ENCODE data around the gene ARHGAP23. TPM values are rescaled to one million over a fixed set of nuclear protein-coding genes. Genes with fewer than 3 reads are reported as not detected.

ARHGAP23 gene
- 0.23 TPM in 1 of 2 replicates, not detected in the other for total RNA-seq (2013; cell fraction: nucleolus; rRNA removed)
- total RNA-seq (2014; rRNA removed) (2.1 and 2.9 TPM in 2 replicates), total RNA-seq (2014; rRNA removed; fragmentation: Illumina TruSeq; extraction: Trizol) (2.5 and 2.9 TPM in 2 replicates), total RNA-seq (2021) (5.6 and 5.8 TPM in 2 replicates), polyA plus RNA-seq (2011; rRNA removed) (0.84 and 1.1 TPM in 2 replicates), polyA plus RNA-seq (2014; fragmentation: Illumina TruSeq; extraction: Trizol) (0.65 and 2.4 TPM in 2 replicates), polyA plus RNA-seq (2014; fragmentation: Nextera tagmentation; extraction: Ambion mirVana) (under 1 TPM; 0.23 to 0.35 TPM), polyA plus RNA-seq (2014; rRNA removed) (4.2 and 5.0 TPM in 2 replicates), polyA plus RNA-seq (2016; fragmentation: Nextera tagmentation; extraction: Ambion mirVana) (1 to 10 TPM in 1 of 2 experiments, under 1 TPM in 1; 0.75 to 1.8 TPM), polyA minus RNA-seq (2011; rRNA and poly(A)+ RNA removed) (1.5 and 3.4 TPM in 2 replicates), Bru-seq, nascent RNA (percentile 29 among the genes with signal in this experiment), BruChase-seq, experiment 1, labeled RNA remaining after a 6-hour chase (percentile 33 among the genes with signal in this experiment), BruChase-seq, experiment 2, labeled RNA remaining after a 2-hour chase (percentile 28 among the genes with signal in this experiment)
- polyA plus RNA-seq (2011; ENCODE audit: low read depth): 0.43 TPM
- polyA plus RNA-seq (2011; cell fraction: cytosol; rRNA removed): 1.3 and 2.2 TPM in 2 replicates
- 3.7 and 4.3 TPM in 2 replicates for polyA plus RNA-seq (2011; cell fraction: nucleus; rRNA removed)
- 2.4 and 4.5 TPM in 2 replicates for polyA plus RNA-seq (2012)
- polyA minus RNA-seq (2011; cell fraction: cytosol; rRNA and poly(A)+ RNA removed): 2.1 and 3.5 TPM in 2 replicates
- polyA minus RNA-seq (2011; cell fraction: nucleus; rRNA and poly(A)+ RNA removed): 3.5 and 9.0 TPM in 2 replicates
- long read RNA-seq, experiment 1: 0 reads
- long read RNA-seq, experiment 2: 0 reads

- Histone ChIP-seq H3K4me3 (peak within 1 kb of the TSS; percentile 80), H3K27me3 (replicated peaks in 1 of 2; ENCODE audit: control insufficient read depth in 2 of 2, insufficient read depth in 2 of 2, low read length in 1 of 2) (no peaks in the 10 kb centered on the region; a peak in 1 of 4 replicates), H3K9me3 (replicated peaks; ENCODE audit: control insufficient read depth, insufficient read depth, low read length) (no peaks in the 10 kb centered on the region), H3K79me2 (ENCODE audit: control insufficient read depth, insufficient read depth, low read length) (no peaks in the 10 kb centered on the region), H3K4me1 (ENCODE audit: control insufficient read depth, insufficient read depth, low read length) (peaks cover 4% of the 10 kb centered on the region), H4K20me1 (ENCODE audit: control insufficient read depth, insufficient read depth) (no peaks in the 10 kb centered on the region), H3K36me3 (ENCODE audit: control insufficient read depth in 2 of 2, insufficient read depth in 2 of 2, low read length in 1 of 2) (no peaks in the 10 kb centered on the region), H3K4me2 (ENCODE audit: control insufficient read depth, insufficient read depth) (peak within 1 kb of the TSS; percentile 95), H3K9ac (ENCODE audit: control insufficient read depth, insufficient read depth, low read length) (peak within 1 kb of the TSS; percentile 67; the same call in 1 of the 2 replicates), H3K27ac (ENCODE audit: control insufficient read depth, insufficient read depth) (no peak within 1 kb of the TSS), H2AFZ (ENCODE audit: control insufficient read depth, low read depth, low read length) (peak within 1 kb of the TSS; percentile 75)
- ATAC-seq (peak; percentile 71), DNase-seq (ENCODE audit: low read depth, low spot score) (no peak), FAIRE-seq (no peak)
- intact Hi-C loops (cut with micrococcal nuclease; ENCODE audit: unreplicated experiment): loop anchor here (10.0 kb wide), 1 partner anchor 157 kb away; no protein-coding TSS in a partner anchor
- TF ChIP-seq BACH1 (IDR thresholded peaks at IDR 0.05; ENCODE audit: borderline replicate concordance) (no peak), SUPT20H (IDR thresholded peaks at IDR 0.05; ENCODE audit: borderline replicate concordance, control insufficient read depth, low read depth, low read length) (no peak), HDAC2 (IDR thresholded peaks at IDR 0.05) (no peak), CBX5 (IDR thresholded peaks at IDR 0.05; ENCODE audit: low read depth) (no peak), FOXM1 (IDR thresholded peaks at IDR 0.05; ENCODE audit: low read depth, low read length) (no peak)
- BruUV-seq (replicated peaks): no TSS peak
- WGBS (ENCODE audit: insufficient coverage, insufficient replicate concordance, low lambda C conversion rate, missing lambda C conversion rate): 1% methylated on average over 11 of the region's 46 CpGs
- POLR2A ChIA-PET: interaction anchor here (0.6 kb wide), 2 partner anchors 76 to 266 kb away, joined by 3 read pairs; no protein-coding TSS in a partner anchor
- in situ Hi-C loops (cut with MboI): no loop called here
- SMC1A ChIA-PET (ENCODE audit: uncharacterized antibody, unreplicated experiment): no interaction called here
- RAD21 ChIA-PET (ENCODE audit: unreplicated experiment): interaction anchor here (1.8 to 2.5 kb wide), 2 partner anchors 57 to 240 kb away, joined by 6 read pairs; no protein-coding TSS in a partner anchor
- CTCF ChIA-PET: interaction anchor here (0.6 to 1.6 kb wide), 4 partner anchors 14 to 36 kb away, joined by 3 to 4 read pairs (median 3); no protein-coding TSS in a partner anchor
Measured at GRCh38 chr17:38428112-38428642, at the start of gene ARHGAP23. Gene ARHGAP23 (plus strand): TSS chr17:38428464. CDS start chr17:38428486, 22 bp downstream.
